K562 (cell line): ENCODE data around the gene MPC1. TPM values are rescaled to one million over a fixed set of nuclear protein-coding genes. Genes with fewer than 3 reads are reported as not detected.
A peak's percentile ranks its signal among the peaks of the same experiment; 100 is the strongest.

ENCODE experiments used
- FOSL1 ChIP-seq: fragments of 200-800 bp; sonication (Bioruptor generic); conservative IDR thresholded peaks from 2 replicates; pipeline ENCODE4 v1.6.1; 2016; ENCODE audit warnings: missing genetic modification characterization, missing compliant biosample characterization
- POU5F1 ChIP-seq: fragments of 150-350 bp; IDR thresholded peaks from 2 replicates; pipeline ENCODE4 v1.6.1; 2014; ENCODE audit warnings: borderline replicate concordance, low read length, low read depth, mild to moderate bottlenecking; ENCODE audit not compliant: partially characterized antibody
- ZNF274 ChIP-seq: IDR thresholded peaks from 2 replicates; pipeline ENCODE4 v1.6.1; 2011; ENCODE audit warnings: low read depth, mild to moderate bottlenecking, low read length, moderate library complexity, borderline replicate concordance
- ZNF282 ChIP-seq: sonication (generic); formaldehyde crosslinking; IDR thresholded peaks from 2 replicates; pipeline ENCODE4 v1.8.1; 2023; ENCODE audit warnings: missing genetic modification reagents
- ZNF586 ChIP-seq: fragments of 450-650 bp; formaldehyde crosslinking; conservative IDR thresholded peaks from 2 replicates; pipeline ENCODE4 v1.4.0; 2020; ENCODE audit warnings: mild to moderate bottlenecking, moderate library complexity
- polyA plus RNA-seq, 8 experiments: library from polyadenylated mRNA; depleted of rRNA in 4 of 8; stranded (reverse) in 5 of 8; unstranded in 3 of 8; fragments of >200 nt; fragmentation: Nextera tagmentation in 2 of 8; fragmentation: Illumina TruSeq in 1 of 8; extraction: Ambion mirVana in 2 of 8; extraction: Trizol in 1 of 8; gene quantifications; 2 replicates each; pipeline versions ENCODE4 v1.2.1 to v1.2.3, GENCODE V29; 2011 to 2014; ENCODE audit warnings: inconsistent platforms in 1 of 8, missing spikeins in 1 of 8
- total RNA-seq, 7 experiments: library from RNA; depleted of rRNA in 6 of 7; stranded (reverse); fragments of >200 nt in 6 of 7; fragmentation: Illumina TruSeq in 2 of 7; extraction: Trizol in 2 of 7; gene quantifications; 2 replicates each; pipeline versions ENCODE4 v1.2.1 to v1.2.3, GENCODE V29; 2011 to 2021; ENCODE audit warnings: low replicate concordance in 1 of 7
- TF ChIP-seq, protein P1 (sequence below): fragments of 250-450 bp; sonication (Bioruptor Pico); IDR thresholded peaks from 2 replicates; pipeline ENCODE4 v1.4.0; 2020; ENCODE audit warnings: mild to moderate bottlenecking, moderate library complexity
- TF ChIP-seq, protein P2 (sequence below): fragments of 250-450 bp; sonication (Bioruptor Pico); IDR thresholded peaks from 2 replicates; pipeline ENCODE4 v1.8.0; 2021; ENCODE audit warnings: borderline replicate concordance, mild to moderate bottlenecking, moderate library complexity; ENCODE audit not compliant: poor library complexity, severe bottlenecking
- TF ChIP-seq, protein P3 (sequence below): fragments of 200-600 bp; sonication (generic); IDR thresholded peaks from one replicate; pipeline ENCODE4 v1.6.1; 2012; ENCODE audit warnings: mild to moderate bottlenecking, low read depth, low read length, inconsistent platforms

MPC1 gene
- total and polyA plus RNA-seq, 9 of the 15 experiments (the other 6 are each of a cell fraction or from before 2014, with no cell fraction given): 78.6 to 185 (median 138) TPM

DNA sequence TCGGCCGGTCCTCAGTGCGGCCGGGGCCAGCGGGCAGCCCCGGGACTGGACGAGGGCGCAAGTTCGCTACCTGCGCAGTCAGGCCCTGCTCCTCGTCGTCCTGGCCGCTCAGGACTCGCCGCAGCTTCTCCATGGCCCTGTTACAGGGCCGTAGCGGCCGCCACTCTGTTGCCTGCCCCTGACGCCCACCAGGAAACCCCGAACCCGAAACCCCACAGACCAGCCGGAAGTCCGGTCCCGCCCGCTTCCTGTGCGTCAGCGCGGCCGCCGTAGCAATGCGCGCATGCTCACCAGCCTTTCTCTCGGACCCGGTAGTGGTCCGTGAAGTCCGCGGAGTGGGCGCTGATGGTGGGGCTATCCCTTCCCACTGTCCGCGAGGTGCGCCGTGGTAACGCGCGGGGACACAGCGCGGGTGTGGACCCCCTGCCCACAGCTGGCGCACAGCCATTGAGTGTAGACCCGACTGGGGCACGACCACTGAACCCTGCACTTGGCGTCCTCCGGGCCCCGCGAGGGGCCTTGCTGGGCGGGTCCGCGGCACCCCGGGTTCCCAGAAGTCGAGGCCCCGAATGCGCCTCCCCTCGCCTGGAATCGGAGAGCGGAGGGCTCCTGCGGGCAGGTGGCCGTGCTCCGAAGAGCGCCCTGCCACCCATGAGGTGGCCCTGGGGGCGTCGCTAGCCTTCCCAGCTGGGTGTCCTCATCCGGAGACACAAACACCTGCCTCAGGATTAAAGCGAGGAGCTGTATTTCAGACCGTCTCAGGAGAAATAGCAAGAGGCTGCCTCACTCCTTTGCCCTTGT, 40.2 kb downstream of the MPC1 start, which contains the start of gene SFT2D1 (continued):
- TF ChIP-seq, protein P1, sequence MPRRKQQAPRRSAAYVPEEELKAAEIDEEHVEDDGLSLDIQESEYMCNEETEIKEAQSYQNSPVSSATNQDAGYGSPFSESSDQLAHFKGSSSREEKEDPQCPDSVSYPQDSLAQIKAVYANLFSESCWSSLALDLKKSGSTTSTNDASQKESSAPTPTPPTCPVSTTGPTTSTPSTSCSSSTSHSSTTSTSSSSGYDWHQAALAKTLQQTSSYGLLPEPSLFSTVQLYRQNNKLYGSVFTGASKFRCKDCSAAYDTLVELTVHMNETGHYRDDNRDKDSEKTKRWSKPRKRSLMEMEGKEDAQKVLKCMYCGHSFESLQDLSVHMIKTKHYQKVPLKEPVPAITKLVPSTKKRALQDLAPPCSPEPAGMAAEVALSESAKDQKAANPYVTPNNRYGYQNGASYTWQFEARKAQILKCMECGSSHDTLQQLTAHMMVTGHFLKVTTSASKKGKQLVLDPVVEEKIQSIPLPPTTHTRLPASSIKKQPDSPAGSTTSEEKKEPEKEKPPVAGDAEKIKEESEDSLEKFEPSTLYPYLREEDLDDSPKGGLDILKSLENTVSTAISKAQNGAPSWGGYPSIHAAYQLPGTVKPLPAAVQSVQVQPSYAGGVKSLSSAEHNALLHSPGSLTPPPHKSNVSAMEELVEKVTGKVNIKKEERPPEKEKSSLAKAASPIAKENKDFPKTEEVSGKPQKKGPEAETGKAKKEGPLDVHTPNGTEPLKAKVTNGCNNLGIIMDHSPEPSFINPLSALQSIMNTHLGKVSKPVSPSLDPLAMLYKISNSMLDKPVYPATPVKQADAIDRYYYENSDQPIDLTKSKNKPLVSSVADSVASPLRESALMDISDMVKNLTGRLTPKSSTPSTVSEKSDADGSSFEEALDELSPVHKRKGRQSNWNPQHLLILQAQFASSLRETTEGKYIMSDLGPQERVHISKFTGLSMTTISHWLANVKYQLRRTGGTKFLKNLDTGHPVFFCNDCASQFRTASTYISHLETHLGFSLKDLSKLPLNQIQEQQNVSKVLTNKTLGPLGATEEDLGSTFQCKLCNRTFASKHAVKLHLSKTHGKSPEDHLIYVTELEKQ (CRISPR knock-in tag): no peak
- 0 out of 2 replicates have a peak, but pooled peaks have one; percentile 43 for TF ChIP-seq ZNF282 (CRISPR knock-in tag)
- TF ChIP-seq POU5F1: peak; percentile 26
- no peak for TF ChIP-seq ZNF586 (CRISPR knock-in tag)
- TF ChIP-seq, protein P2, sequence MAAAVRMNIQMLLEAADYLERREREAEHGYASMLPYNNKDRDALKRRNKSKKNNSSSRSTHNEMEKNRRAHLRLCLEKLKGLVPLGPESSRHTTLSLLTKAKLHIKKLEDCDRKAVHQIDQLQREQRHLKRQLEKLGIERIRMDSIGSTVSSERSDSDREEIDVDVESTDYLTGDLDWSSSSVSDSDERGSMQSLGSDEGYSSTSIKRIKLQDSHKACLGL (CRISPR knock-in tag): no peak
- TF ChIP-seq ZNF274: no peak
- TF ChIP-seq, protein P3, sequence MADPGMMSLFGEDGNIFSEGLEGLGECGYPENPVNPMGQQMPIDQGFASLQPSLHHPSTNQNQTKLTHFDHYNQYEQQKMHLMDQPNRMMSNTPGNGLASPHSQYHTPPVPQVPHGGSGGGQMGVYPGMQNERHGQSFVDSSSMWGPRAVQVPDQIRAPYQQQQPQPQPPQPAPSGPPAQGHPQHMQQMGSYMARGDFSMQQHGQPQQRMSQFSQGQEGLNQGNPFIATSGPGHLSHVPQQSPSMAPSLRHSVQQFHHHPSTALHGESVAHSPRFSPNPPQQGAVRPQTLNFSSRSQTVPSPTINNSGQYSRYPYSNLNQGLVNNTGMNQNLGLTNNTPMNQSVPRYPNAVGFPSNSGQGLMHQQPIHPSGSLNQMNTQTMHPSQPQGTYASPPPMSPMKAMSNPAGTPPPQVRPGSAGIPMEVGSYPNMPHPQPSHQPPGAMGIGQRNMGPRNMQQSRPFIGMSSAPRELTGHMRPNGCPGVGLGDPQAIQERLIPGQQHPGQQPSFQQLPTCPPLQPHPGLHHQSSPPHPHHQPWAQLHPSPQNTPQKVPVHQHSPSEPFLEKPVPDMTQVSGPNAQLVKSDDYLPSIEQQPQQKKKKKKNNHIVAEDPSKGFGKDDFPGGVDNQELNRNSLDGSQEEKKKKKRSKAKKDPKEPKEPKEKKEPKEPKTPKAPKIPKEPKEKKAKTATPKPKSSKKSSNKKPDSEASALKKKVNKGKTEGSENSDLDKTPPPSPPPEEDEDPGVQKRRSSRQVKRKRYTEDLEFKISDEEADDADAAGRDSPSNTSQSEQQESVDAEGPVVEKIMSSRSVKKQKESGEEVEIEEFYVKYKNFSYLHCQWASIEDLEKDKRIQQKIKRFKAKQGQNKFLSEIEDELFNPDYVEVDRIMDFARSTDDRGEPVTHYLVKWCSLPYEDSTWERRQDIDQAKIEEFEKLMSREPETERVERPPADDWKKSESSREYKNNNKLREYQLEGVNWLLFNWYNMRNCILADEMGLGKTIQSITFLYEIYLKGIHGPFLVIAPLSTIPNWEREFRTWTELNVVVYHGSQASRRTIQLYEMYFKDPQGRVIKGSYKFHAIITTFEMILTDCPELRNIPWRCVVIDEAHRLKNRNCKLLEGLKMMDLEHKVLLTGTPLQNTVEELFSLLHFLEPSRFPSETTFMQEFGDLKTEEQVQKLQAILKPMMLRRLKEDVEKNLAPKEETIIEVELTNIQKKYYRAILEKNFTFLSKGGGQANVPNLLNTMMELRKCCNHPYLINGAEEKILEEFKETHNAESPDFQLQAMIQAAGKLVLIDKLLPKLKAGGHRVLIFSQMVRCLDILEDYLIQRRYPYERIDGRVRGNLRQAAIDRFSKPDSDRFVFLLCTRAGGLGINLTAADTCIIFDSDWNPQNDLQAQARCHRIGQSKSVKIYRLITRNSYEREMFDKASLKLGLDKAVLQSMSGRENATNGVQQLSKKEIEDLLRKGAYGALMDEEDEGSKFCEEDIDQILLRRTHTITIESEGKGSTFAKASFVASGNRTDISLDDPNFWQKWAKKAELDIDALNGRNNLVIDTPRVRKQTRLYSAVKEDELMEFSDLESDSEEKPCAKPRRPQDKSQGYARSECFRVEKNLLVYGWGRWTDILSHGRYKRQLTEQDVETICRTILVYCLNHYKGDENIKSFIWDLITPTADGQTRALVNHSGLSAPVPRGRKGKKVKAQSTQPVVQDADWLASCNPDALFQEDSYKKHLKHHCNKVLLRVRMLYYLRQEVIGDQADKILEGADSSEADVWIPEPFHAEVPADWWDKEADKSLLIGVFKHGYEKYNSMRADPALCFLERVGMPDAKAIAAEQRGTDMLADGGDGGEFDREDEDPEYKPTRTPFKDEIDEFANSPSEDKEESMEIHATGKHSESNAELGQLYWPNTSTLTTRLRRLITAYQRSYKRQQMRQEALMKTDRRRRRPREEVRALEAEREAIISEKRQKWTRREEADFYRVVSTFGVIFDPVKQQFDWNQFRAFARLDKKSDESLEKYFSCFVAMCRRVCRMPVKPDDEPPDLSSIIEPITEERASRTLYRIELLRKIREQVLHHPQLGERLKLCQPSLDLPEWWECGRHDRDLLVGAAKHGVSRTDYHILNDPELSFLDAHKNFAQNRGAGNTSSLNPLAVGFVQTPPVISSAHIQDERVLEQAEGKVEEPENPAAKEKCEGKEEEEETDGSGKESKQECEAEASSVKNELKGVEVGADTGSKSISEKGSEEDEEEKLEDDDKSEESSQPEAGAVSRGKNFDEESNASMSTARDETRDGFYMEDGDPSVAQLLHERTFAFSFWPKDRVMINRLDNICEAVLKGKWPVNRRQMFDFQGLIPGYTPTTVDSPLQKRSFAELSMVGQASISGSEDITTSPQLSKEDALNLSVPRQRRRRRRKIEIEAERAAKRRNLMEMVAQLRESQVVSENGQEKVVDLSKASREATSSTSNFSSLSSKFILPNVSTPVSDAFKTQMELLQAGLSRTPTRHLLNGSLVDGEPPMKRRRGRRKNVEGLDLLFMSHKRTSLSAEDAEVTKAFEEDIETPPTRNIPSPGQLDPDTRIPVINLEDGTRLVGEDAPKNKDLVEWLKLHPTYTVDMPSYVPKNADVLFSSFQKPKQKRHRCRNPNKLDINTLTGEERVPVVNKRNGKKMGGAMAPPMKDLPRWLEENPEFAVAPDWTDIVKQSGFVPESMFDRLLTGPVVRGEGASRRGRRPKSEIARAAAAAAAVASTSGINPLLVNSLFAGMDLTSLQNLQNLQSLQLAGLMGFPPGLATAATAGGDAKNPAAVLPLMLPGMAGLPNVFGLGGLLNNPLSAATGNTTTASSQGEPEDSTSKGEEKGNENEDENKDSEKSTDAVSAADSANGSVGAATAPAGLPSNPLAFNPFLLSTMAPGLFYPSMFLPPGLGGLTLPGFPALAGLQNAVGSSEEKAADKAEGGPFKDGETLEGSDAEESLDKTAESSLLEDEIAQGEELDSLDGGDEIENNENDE: no peak
- peak; percentile 49 for TF ChIP-seq FOSL1 (tag)
